Lower leg skin (tissue), 3 donors: ENCODE data around the gene ACAD8.

Experiments
- CTCF ChIP-seq, 3 donors: fragments of 450-650 bp; IDR thresholded peaks; one replicate each; pipeline ENCODE4 v1.5.1; 2016; ENCODE audit warnings: antibody characterized with exemption in 3 of 3, mild to moderate bottlenecking in 3 of 3, moderate library complexity in 2 of 3
- POLR2A ChIP-seq, 2 donors: fragments of 450-650 bp; IDR thresholded peaks; one replicate each; pipeline ENCODE4 v1.6.1; 2016 to 2017; ENCODE audit warnings: antibody characterized with exemption in 2 of 2, mild to moderate bottlenecking in 1 of 2, moderate library complexity in 1 of 2

- TF ChIP-seq CTCF (IDR thresholded peaks at IDR 0.05), result no peak
- TF ChIP-seq POLR2A (IDR thresholded peaks at IDR 0.05), result no peak
Measured at GRCh38 chr11:134288486-134288885, 35.1 kb downstream of the ACAD8 start.
